ENCODE results near the gene RNU6-9. TPM values are rescaled to one million over a fixed set of nuclear protein-coding genes. Genes with fewer than 3 reads are reported as not detected.

Gene RNU6-9
- total RNA-seq, 1 donor from 2014 or later, result not detected

GRCh38 chr19:892243-892893 is 916 bp upstream of the RNU6-9 start:
- Histone ChIP-seq H3K4me3 (peak overlapping the region; percentile 75 to 99), H3K4me1 (peaks cover 4 to 6% of the 10 kb centered on the region in 2 donors), H3K9me3 (no peaks in the 10 kb centered on the region), H3K36me3 (peaks cover 17 to 19% of the 10 kb centered on the region in 2 donors), H3K27ac (peak overlapping the region; percentile 82 to 87), H3K27me3 (no peaks in the 10 kb centered on the region)
- intact Hi-C loops (cut with DNase I), result loop anchor here (2.0 kb wide), 1 partner anchor 24 kb away; no protein-coding TSS in a partner anchor
- no peak for DNase-seq (ENCODE audit: low spot score in 2 of 2)
- no peak for TF ChIP-seq CTCF (IDR thresholded peaks at IDR 0.05)

DNA sequence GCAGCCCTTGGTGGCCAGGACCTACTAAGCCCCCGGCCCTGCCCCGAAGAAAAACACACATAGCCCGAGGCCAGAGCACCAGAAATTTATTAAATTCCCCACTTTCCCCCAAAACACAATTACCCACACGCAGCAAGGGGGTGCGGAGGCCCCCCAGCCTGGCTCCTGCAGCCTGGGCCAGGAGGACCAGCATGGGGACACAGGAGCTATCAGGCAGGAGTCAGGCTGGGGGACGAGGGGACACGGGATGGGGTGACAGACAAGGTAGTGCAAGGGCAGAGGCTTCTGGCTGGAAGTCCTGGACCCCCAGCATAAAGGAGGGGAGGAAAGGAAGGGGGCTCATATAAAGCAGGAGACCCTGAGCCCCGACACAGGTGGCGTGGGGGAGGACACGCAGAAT is 3.1 kb downstream of the RNU6-9 start:
- intact Hi-C loops (cut with DNase I), result no loop called here
- peaks cover 7 to 25% of the 10 kb centered on the region in 2 donors for H3K36me3 ChIP-seq

GRCh38 chr19:896999-897398 is 3.7 kb downstream of the RNU6-9 start:
- no peak for DNase-seq (ENCODE audit: low spot score in 2 of 2)
- H3K27ac ChIP-seq, result no peak overlapping the region
- no peak for TF ChIP-seq CTCF (IDR thresholded peaks at IDR 0.05)

More for the DNA sequence above, 3.1 kb downstream of the RNU6-9 start:
- no peak for TF ChIP-seq CTCF (IDR thresholded peaks at IDR 0.05)
- no peak overlapping the region for H3K4me3 ChIP-seq
- DNase-seq (ENCODE audit: low spot score in 2 of 2), result no peak
- H3K9me3 ChIP-seq, result no peaks in the 10 kb centered on the region
- H3K27ac ChIP-seq, result no peak overlapping the region
- no peaks in the 10 kb centered on the region for H3K27me3 ChIP-seq
- H3K4me1 ChIP-seq, result peaks cover 4 to 6% of the 10 kb centered on the region in 2 donors

GRCh38 chr19:897442-898039 is 4.3 kb downstream of the RNU6-9 start:
- no peak for TF ChIP-seq CTCF (IDR thresholded peaks at IDR 0.05)
- H3K9me3 ChIP-seq, result no peaks in the 10 kb centered on the region
- H3K4me1 ChIP-seq, result no peaks in the 10 kb centered on the region
- no peak for DNase-seq (ENCODE audit: low spot score in 2 of 2)
- H3K4me3 ChIP-seq, result no peak overlapping the region
- no peaks in the 10 kb centered on the region for H3K27me3 ChIP-seq
- H3K27ac ChIP-seq, result no peak overlapping the region
- H3K36me3 ChIP-seq, result peaks cover 7 to 31% of the 10 kb centered on the region in 2 donors
- intact Hi-C loops (cut with DNase I), result no loop called here

More at GRCh38 chr19:896999-897398, 3.7 kb downstream of the RNU6-9 start:
- H3K36me3 ChIP-seq, result peaks cover 7 to 31% of the 10 kb centered on the region in 2 donors
- H3K9me3 ChIP-seq, result no peaks in the 10 kb centered on the region
- peaks cover 3 to 4% of the 10 kb centered on the region in 2 donors for H3K4me1 ChIP-seq
- no peaks in the 10 kb centered on the region for H3K27me3 ChIP-seq
- intact Hi-C loops (cut with DNase I), result no loop called here
- H3K4me3 ChIP-seq, result no peak overlapping the region

- Histone ChIP-seq H3K4me3 (no peak overlapping the region), H3K9me3 (no peaks in the 10 kb centered on the region), H3K27me3 (no peaks in the 10 kb centered on the region), H3K36me3 (peaks cover 7 to 31% of the 10 kb centered on the region in 2 donors), H3K4me1 (no peaks in the 10 kb centered on the region), H3K27ac (no peak overlapping the region)
- no peak for DNase-seq (ENCODE audit: low spot score in 2 of 2)
- TF ChIP-seq CTCF (IDR thresholded peaks at IDR 0.05), result no peak
- intact Hi-C loops (cut with DNase I), result no loop called here
These were observed 5.4 kb downstream of the RNU6-9 start for GRCh38 chr19:898663-899062.

All from ascending aorta (tissue), 2 donors.